ENCODE measurements around the gene FCHO1. TPM values are rescaled to one million over a fixed set of nuclear protein-coding genes. Genes with fewer than 3 reads are reported as not detected.

FCHO1 gene
- total and polyA plus RNA-seq, 10 of the 15 experiments (the other 5 are each of a cell fraction or from before 2014, with no cell fraction given): 0.14 to 45.8 (median 15.8) TPM

GRCh38 chr19:17778968-17779929 is 28.0 kb downstream of the FCHO1 start:
- ATAC-seq (no peak), DNase-seq (ENCODE audit: low read depth, low spot score) (no peak), FAIRE-seq (no peak)
- H3K4me1 ChIP-seq (ENCODE audit: control insufficient read depth, insufficient read depth, low read length): peaks cover 20% of the 10 kb centered on the region
- no peaks in the 10 kb centered on the region for H3K79me2 ChIP-seq (ENCODE audit: control insufficient read depth, insufficient read depth, low read length)
- H3K9ac ChIP-seq (ENCODE audit: control insufficient read depth, insufficient read depth, low read length): no peak overlapping the region
- in situ Hi-C loops (cut with MboI) (no loop called here), intact Hi-C loops (cut with micrococcal nuclease; ENCODE audit: unreplicated experiment) (loop anchor here (5.0 kb wide), 1 partner anchor 78 kb away; the partner anchor contains the start of gene RPL18A)
- no TSS peak for BruUV-seq (replicated peaks)
- no peak overlapping the region for H2AFZ ChIP-seq (ENCODE audit: control insufficient read depth, low read depth, low read length)
- CTCF ChIA-PET: no interaction called here
- H3K27me3 ChIP-seq (replicated peaks in 1 of 2; ENCODE audit: control insufficient read depth in 2 of 2, insufficient read depth in 2 of 2, low read length in 1 of 2): no peaks in the 10 kb centered on the region
- no peak overlapping the region for H3K4me3 ChIP-seq
- peaks cover 1 to 4% of the 10 kb centered on the region in 2 experiments; a peak in 3 of 4 replicates for H3K36me3 ChIP-seq (ENCODE audit: control insufficient read depth in 2 of 2, insufficient read depth in 2 of 2, low read length in 1 of 2)
- POLR2A ChIA-PET: interaction anchor here (0.7 kb wide), 1 partner anchor 73 kb away, joined by 5 read pairs; no protein-coding TSS in a partner anchor
- RAD21 ChIA-PET (ENCODE audit: unreplicated experiment): no interaction called here
- no peaks in the 10 kb centered on the region for H3K9me3 ChIP-seq (replicated peaks; ENCODE audit: control insufficient read depth, insufficient read depth, low read length)
- H3K27ac ChIP-seq (ENCODE audit: control insufficient read depth, insufficient read depth): no peak overlapping the region
- TF ChIP-seq CHD4 (IDR thresholded peaks at IDR 0.05) (no peak), RUNX3 (IDR thresholded peaks at IDR 0.05; ENCODE audit: low read length) (no peak), SP1 (IDR thresholded peaks at IDR 0.05; ENCODE audit: low read depth, low read length) (no peak), NFYB (IDR thresholded peaks at IDR 0.05; ENCODE audit: insufficient read depth, low read depth, low read length) (no peak), IRF3 (IDR thresholded peaks at IDR 0.05) (no peak), SPI1 (IDR thresholded peaks at IDR 0.05; ENCODE audit: borderline replicate concordance, insufficient read depth, low read depth, low read length) (no peak), RFX5 (IDR thresholded peaks at IDR 0.05; ENCODE audit: low read depth, low read length) (no peak)
- H4K20me1 ChIP-seq (ENCODE audit: control insufficient read depth, insufficient read depth): no peaks in the 10 kb centered on the region; the same call in 1 of the 2 replicates
- SMC1A ChIA-PET (ENCODE audit: uncharacterized antibody, unreplicated experiment): interaction anchor here (0.6 kb wide), 1 partner anchor 69 kb away, joined by 3 read pairs; no protein-coding TSS in a partner anchor
- H3K4me2 ChIP-seq (ENCODE audit: control insufficient read depth, insufficient read depth): no peak overlapping the region
- 80% methylated on average over 17 of the region's 25 CpGs for WGBS (ENCODE audit: insufficient coverage, insufficient replicate concordance, low lambda C conversion rate, missing lambda C conversion rate)

Data from GM12878 (cell line).